Measurements from ENCODE around the gene ANKK1.

ANKK1 gene

GRCh38 chr11:113408887-113409286 is 21.3 kb downstream of the ANKK1 start:
- no peak for DNase-seq (ENCODE audit: low spot score)

- DNase-seq (ENCODE audit: low spot score), result no peak
Measured at GRCh38 chr11:113409526-113409925, 21.9 kb downstream of the ANKK1 start.

DNA sequence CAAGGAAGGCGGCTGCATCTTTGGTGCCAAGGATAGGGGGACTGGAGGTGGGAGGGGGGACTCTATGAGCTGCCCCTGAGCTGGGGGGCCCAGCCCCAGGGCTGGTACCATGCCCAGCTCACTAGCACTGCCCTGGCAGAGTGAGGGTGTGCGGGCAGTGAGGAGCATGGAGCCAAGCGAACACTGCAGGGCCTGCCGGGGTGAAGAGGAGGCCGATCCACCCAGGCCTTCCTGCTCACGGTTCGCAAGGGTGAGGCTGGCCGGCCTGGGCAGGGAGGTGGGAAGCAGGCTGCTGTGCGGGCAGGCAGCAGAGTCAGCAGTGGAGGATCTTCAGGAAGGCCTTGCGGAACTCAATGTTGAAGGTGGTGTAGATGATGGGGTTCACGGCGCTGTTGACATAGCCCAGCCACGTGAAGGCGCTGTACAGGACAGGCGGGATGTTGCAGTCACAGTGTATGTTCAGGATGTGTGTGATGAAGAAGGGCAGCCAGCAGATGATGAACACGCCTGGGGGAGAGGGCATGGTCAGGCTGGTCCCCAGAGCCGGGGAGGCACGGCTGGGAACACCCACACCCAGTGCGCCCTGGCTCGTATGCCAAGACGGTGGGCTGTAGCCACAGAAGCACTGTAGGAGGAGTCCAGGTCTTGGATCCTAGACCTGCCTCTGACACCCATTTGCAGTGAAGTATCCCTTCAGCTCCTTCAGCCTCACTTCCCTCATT is 23.0 kb downstream of the ANKK1 start:
- DNase-seq (ENCODE audit: low spot score), result no peak

DNA sequence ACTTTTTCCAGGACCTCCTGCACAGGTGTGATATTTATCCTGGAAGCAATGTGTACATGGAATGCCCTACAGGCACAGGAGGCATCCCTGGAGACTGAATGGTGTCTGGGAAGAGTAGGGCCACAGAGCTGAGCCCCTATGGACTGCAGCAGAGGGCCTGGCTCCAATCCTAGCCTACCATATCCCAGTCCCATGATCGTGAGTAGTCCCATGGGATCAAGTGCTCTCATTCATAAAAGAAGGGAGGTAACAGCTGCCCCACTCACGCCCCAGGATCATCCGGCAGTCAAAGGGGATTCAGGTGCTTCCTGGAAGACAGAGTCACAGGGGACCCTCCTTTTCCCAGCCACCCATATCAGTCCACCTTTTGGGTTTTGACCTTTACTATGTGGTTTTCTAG is 24.0 kb downstream of the ANKK1 start:
- DNase-seq (ENCODE audit: low spot score), result no peak

DNA sequence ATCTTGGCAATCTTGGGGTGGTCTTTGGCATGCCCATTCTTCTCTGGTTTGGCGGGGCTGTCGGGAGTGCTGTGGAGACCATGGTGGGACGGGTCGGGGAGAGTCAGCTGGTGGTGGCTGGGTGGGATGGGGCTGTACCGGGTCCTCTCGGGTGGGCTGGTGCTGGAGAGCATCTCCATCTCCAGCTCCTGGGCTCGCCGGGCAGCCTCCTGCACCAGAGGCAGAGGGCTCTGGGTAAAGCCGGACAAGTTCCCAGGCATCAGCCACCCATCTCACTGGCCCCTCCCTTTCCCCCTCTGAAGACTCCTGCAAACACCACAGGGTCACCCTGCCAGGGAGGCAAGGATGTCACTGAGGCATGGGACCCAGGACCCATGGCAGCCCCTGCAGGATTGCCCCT is 25.1 kb downstream of the ANKK1 start:
- no peak for DNase-seq (ENCODE audit: low spot score)

DNA sequence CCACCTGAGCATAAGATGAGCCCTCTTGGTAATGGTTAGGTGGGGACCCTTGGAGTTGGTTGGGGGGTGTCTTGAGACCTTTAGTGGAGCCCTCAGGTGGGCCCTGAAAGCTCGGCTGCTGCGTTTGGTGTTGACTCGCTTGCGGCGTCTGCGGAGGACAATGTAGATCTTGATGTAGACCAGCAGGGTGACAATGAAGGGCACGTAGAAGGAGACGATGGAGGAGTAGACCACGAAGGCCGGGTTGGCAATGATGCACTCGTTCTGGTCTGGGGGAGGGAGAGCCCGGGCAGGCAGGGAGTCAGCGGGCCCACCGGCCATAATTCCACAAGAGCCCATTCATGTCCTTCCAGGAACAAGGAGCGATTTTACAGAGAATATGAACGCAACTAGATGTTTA is 27.8 kb downstream of the ANKK1 start:
- DNase-seq (ENCODE audit: low spot score), result no peak

DNA sequence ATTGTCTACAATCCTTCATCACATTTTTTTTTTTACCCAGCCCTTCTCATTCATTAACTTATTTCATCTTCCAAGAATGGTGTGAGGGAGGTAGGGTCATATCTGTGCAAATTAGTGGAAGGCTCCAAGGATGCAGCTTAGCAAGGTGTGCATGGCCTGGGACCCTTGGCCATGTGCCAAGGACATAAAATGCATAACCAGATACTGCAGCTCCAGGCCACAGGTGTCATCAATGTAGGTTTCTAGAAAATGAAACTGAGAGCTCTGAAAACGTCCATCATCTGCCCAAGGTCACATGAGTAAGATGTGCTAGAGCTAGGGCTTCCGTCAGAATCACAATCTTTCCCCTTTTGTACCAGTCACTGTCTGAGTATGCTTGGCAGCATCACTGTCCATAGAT is 29.8 kb downstream of the ANKK1 start:
- no peak for DNase-seq (ENCODE audit: low spot score)

- DNase-seq (ENCODE audit: low spot score), result no peak
Measured at GRCh38 chr11:113419454-113420003, 31.9 kb downstream of the ANKK1 start.

DNA sequence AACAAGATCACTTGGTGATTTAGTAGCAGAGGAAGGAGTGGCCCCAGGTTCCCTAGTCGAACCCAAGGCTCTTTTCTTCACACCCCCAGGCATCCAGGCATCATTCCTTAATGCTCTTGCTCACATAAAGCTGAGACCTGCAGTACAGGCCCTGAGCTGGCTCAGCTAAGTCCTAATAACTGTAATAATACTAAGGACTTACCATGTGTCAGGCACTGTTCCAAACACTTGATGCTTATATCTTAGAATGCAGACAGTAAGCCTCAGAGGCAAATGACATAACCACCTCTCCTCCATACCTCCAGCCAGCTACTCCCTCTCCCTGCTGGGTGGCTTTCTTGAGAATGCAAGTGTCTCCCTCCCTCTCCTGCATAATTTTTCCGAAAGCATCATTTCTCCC is 33.2 kb downstream of the ANKK1 start:
- DNase-seq (ENCODE audit: low spot score), result no peak

DNA sequence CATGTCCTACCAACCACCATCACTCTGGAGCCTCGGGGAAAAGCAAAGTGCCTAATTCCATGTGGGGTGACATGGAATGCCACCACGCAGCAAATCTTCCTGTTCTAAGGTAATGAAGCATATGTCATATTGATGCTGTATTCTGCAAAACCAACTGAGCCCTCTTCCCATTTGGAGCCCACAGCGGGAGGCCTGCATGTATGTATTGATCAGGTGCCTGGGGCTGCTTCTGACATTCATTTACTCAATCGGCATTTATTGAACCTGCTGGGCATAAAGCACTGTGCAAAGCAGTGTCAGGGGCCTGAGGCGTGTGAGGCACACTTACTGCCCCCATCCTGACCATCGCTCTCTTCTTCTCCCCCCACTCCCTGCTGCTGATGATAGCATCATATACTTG is 39.1 kb downstream of the ANKK1 start:
- DNase-seq (ENCODE audit: low spot score), result no peak

- no peak for DNase-seq (ENCODE audit: low spot score)
Measured at GRCh38 chr11:113431746-113432145, 44.2 kb downstream of the ANKK1 start.

GRCh38 chr11:113435190-113435968 is 47.8 kb downstream of the ANKK1 start:
- no peak for DNase-seq (ENCODE audit: low spot score)

GRCh38 chr11:113436672-113437252 is 49.2 kb downstream of the ANKK1 start:
- no peak for DNase-seq (ENCODE audit: low spot score)

DNA sequence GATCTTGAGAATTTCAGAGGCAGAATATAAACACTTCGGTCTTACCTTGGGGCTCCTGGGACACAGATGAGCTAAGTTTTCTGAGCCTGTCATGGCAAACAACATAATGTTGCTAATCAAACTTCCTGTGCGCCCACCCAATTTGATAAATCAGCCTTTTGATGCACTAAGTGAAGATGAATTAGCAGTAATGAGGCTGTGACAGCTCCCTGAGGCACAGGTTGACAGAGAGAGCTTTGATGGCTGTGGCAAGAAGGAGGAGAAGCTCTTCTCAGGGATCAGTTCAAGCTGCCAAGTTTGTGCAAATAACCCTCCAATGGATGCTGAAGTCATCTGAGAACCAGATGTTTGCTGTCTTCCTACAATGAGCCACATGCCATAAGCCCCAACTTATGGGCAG is 53.2 kb downstream of the ANKK1 start:
- no peak for DNase-seq (ENCODE audit: low spot score)

GRCh38 chr11:113444502-113445123 is 57.0 kb downstream of the ANKK1 start:
- DNase-seq (ENCODE audit: low spot score), result no peak

DNA sequence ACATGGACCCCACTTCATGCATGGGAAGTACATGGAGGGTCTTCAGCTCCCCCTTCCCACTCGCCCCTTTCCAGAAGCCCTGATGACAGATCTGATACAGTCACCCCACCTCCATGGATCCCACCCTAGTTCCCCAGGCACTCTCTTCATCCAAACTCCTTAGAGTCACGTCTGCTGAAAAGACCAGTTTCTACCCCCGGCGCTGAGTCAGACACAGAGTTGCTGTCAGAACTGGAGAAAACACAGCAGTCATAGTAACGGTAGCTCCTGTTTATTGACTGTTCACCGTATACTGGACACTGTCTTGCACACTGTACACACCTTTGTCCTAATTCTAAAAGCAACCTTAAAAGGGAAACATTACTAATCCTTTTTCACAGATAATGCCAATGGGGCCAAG is 58.5 kb downstream of the ANKK1 start:
- DNase-seq (ENCODE audit: low spot score), result no peak

- no peak for DNase-seq (ENCODE audit: low spot score)
Measured at GRCh38 chr11:113446938-113447337, 59.4 kb downstream of the ANKK1 start.

DNA sequence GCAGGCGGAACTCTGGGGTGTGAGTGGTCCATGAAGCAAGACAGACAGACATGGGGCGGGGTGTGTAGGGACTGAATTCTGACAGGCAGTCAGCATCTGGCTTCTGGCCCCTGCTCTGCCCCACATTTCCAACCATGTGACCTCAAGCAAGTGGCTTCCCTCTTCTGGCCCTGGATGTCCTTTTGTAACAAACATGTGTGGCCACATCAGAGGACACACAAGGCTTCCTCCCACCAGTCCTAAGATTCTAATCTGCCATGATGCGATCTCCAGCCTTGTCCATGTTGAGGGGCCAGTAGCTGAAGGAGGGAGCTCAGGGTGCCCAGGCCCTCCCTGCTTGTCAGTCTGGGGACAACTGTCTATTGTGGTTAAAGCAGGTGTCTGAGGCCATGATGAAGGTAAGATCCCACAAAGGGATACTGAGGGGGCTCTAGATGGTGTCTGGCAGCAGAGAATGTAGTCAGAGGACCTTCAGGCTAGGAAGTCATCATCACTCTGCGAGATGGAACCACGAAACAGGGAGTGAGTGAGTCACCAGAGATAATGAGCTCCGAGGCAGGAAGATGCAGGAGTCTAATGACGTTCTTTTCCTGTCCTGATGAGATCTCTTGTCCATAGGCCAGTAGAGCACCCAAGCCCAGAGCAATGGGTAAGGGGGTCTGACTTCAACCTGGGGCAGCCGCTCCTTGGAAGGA is 60.2 kb downstream of the ANKK1 start:
- DNase-seq (ENCODE audit: low spot score), result no peak

DNA sequence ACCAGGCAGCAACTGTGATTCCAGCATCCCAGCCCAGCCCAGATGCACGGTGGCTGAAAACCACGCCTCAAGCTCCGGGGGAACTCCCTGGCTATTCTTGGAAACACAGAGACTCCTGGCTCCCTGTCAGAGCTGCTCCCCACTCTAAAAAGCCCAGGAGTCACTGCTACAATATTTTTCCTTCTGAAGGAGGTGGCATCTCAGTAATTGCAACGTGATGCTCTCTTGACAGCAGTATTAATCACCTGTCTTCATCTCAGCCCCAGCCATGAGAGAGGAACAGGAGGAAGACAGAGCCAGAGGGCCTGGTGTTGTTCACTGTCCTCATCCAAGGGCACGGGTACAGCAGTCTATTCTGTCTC is 60.7 kb downstream of the ANKK1 start:
- no peak for DNase-seq (ENCODE audit: low spot score)

DNA sequence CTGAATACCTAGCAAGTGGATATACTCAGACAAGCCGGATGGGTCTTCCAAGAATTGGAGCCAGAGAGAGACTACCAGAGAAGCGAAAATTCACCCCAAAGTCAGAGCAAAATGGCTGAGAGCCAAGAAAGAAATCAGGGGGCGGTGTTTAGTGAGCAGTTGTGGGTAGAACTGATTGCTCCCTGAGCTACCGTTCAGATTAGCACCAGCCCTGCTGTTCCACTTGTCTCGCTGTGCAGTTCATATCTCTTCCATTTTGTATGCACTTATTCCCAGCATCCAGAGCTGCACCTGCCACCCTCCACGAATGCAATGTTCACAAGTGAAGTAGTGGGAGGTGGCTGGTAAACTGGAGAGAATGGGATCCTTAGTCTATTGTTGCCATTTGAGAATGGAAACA is 62.2 kb downstream of the ANKK1 start:
- DNase-seq (ENCODE audit: low spot score), result no peak

Measured in HuH-7 (cell line).